HG03139 (cell line): ENCODE measurements around the gene ADGRF4.

ENCODE experiments used
- ATAC-seq: cut with Tn5 transposase; IDR thresholded peaks from one replicate; pipeline ENCODE4 v1.9.1; 2021; ENCODE audit not compliant: unreplicated experiment

Gene ADGRF4

DNA sequence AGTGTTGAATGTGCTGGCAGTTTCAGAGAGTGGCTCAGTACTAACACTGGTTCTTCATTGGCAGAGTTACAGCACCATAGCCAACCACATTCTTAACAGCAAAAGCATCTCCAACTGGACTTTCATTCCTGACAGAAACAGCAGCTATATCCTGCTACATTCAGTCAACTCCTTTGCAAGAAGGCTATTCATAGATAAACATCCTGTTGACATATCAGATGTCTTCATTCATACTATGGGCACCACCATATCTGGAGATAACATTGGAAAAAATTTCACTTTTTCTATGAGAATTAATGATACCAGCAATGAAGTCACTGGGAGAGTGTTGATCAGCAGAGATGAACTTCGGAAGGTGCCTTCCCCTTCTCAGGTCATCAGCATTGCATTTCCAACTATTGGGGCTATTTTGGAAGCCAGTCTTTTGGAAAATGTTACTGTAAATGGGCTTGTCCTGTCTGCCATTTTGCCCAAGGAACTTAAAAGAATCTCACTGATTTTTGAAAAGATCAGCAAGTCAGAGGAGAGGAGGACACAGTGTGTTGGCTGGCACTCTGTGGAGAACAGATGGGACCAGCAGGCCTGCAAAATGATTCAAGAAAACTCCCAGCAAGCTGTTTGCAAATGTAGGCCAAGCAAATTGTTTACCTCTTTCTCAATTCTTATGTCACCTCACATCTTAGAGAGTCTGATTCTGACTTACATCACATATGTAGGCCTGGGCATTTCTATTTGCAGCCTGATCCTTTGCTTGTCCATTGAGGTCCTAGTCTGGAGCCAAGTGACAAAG, 17.0 kb upstream of the ADGRF4 start:
- ATAC-seq = no peak

- no peak for ATAC-seq
Measured at GRCh38 chr6:47686411-47686810, 12.0 kb upstream of the ADGRF4 start.

DNA sequence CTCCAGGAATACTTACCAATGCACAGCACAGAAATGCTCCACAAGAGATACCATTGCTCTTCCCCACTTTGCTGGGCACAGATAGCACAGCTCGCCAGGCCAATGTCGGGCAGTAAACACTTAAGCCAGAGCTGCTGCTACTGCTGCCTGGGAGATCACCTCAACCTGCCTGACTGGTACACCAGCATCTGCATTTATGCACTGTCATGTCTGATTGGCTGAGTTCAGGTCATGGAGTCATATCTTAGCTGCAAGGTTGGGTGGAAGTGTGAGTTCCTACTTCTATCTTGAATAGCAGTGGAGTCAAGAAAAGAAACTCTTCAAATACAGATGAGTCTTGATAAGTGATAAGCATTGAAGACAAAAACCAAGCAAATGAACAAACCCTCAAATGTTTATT, 10.9 kb upstream of the ADGRF4 start:
- no peak for ATAC-seq

DNA sequence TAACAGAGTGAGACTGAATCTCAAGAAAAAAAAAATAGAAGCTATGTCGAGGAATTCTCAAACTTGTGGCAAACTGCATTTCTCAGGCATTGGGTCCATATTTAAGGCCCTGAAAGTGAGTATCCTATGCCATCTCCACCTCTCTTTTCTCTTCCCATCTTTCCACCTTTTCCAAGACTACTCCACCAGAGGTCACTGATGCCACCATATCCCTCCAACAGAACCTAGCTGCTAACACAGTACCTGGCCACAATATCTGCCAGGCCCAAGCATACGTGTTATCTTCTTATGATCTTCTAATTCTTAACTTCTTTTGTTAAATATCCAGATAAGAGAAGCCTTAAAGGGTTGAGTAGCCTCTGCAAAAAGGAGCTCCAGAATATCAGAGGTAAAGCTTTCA, 8.2 kb upstream of the ADGRF4 start:
- ATAC-seq = no peak

DNA sequence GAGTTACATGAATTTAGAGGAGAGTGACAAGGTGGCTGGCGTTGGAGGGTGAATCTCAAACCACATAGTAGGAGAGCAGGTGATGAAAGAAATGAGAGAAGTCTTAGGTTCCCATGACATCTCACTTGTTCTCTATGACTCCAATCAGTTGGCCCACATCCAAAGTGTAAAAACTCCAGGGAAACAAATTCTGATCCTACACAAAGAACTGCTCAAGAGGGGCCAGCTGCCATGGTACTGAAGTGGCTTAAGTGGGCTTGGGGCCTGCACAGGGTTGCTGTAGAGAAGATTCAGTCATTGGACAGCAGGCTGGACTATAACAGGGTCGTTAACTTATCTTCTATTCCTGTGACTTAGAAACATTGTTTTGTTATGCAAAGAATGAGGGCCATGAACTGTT, 7.6 kb upstream of the ADGRF4 start:
- ATAC-seq = no peak

DNA sequence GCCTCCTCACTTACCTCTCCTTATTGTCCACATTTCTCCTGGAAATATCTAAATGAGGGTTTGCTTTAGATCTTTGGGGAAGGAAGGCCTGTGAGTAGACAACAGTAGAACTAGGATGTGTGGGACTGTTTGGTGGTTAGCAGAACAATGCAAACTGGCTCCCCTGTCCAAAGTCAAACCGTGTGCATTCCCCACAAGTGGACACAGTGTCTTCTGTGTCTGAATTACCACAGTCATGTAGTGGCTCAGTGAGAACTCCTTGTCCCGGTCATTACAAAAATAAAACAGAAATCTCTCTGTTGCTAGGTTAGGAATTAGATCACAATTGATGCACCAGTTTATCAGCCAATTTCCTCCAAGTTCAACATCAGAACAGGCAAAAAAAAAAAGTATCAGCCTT, 455 bp upstream of the ADGRF4 start:
- ATAC-seq = no peak

DNA sequence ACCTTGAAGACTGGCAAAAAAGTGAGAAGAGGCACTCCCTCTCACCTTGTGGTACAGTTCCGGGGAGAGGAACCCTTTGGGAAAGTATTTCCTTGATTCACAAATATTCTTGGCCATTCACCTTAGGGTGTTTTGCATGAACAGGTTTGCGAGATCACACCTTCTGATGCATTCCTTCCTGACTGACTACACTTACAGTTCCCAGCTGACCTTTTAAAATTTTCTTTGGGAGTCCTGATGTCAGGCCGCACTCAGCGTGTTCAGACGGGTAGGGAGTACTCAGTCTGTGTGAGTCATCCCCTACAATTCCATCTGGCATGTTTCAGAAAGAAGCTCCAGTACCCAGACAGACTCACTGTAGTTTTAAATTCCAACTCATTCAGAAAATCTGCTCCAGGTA, 1.7 kb downstream of the ADGRF4 start:
- no peak for ATAC-seq

- no peak for ATAC-seq
Measured at GRCh38 chr6:47700596-47700995, 2.2 kb downstream of the ADGRF4 start.

DNA sequence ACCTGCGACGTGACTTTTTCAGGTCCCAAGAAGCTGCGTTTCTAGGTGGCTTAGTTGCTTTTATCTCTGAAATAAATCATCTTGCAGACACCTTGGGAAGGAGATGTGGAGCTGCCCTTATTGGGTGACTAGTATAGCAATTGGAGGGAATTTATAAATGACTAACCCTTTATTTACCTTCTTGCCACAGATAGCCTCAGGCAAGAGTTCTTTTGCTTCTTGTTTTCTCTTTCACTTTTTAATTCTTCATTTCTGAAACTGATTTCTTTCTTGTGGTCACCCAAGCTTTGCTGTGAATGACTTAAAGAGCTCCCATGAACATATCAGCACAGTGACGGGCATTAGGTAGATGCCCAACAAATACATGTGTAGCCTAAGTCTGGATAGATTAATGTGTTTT, 3.0 kb downstream of the ADGRF4 start:
- ATAC-seq = peak; percentile 93

DNA sequence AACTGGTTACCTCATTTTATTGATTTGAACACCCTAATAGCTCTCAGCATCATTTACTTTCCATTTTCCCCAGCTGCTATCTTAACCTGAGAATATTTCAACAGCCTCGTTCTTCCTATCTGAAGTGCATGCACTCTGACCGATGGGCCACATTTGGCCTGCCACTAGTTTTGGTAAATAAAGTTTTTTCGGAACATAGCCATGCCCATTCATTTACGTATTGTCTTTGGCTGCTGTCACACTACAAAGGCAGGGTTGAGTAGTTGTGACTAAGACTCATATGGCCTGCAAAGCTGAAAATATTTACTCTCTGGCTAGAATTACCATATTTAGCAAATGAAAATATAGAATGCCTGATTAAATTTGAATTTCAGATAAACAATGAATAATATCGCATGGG, 10.8 kb downstream of the ADGRF4 start:
- no peak for ATAC-seq

DNA sequence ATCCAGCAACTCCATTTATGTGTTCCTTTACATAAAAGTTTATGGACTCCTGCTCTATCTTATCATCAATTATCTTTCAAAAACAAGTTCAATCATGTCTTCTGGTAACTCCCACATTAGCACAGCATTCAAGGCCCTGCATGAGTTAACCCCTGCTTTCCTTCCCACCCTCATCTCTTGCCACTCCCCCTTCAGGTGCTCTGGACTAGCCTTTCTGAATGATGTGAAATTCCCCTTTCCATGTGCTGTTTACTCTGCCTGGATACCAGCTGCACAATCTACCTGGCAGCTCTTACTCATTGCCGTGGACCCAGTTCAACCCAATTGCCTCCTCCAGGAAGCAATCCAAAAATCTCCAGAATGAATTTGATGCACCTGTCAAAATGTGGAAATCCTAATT, 11.9 kb downstream of the ADGRF4 start:
- no peak for ATAC-seq

- ATAC-seq = no peak
Measured at GRCh38 chr6:47713200-47713599, 14.8 kb downstream of the ADGRF4 start.

DNA sequence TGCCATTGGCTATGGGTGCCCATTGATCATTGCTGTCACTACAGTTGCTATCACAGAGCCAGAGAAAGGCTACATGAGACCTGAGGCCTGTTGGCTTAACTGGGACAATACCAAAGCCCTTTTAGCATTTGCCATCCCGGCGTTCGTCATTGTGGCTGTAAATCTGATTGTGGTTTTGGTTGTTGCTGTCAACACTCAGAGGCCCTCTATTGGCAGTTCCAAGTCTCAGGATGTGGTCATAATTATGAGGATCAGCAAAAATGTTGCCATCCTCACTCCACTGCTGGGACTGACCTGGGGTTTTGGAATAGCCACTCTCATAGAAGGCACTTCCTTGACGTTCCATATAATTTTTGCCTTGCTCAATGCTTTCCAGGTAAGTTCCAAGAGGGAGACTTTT, 16.4 kb downstream of the ADGRF4 start:
- no peak for ATAC-seq

GRCh38 chr6:47715782-47716181, 17.4 kb downstream of the ADGRF4 start:
- ATAC-seq = no peak

GRCh38 chr6:47716207-47716606, 17.8 kb downstream of the ADGRF4 start:
- no peak for ATAC-seq

- no peak for ATAC-seq
Measured at GRCh38 chr6:47718571-47718970, 20.2 kb downstream of the ADGRF4 start.

GRCh38 chr6:47721189-47721588, 22.8 kb downstream of the ADGRF4 start:
- no peak for ATAC-seq

DNA sequence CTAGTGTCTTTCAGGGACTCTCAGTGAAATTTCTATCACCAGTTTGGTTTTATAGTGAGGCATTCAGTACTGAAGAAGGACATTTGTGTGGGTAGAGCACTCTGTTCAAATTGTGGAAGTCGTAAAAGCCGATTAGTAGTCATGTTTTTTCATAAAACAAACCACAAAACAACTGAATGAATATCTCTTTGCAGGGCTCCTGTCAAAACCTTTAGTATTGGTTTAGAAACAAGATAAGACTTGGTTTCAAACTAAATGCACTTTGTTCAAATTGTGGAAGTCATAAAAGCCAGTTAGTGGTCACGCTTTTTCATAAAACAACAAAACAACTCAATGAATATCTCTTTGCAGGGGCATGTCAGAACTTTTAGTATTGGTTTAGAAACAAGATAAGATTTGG, 23.8 kb downstream of the ADGRF4 start:
- peak; percentile 63 for ATAC-seq

DNA sequence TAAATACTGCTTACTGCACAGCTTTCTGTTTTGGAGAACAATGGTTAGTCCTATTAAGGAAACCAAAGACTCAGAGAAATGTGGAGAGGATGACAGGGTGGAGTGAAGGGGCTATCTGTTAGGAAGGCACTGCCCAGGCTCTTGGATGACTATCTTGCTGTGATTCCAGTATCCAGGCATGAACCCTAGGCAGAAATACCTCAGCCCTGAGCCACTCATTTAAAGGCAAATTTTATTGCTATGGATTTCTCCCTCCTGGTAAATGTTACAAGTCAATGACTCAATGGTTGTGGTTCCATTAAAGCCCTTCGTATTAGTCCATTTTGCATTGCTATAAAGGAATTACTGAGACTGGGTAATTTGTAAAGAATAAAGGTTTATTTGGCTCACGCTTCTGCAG, 25.9 kb downstream of the ADGRF4 start:
- ATAC-seq = no peak

DNA sequence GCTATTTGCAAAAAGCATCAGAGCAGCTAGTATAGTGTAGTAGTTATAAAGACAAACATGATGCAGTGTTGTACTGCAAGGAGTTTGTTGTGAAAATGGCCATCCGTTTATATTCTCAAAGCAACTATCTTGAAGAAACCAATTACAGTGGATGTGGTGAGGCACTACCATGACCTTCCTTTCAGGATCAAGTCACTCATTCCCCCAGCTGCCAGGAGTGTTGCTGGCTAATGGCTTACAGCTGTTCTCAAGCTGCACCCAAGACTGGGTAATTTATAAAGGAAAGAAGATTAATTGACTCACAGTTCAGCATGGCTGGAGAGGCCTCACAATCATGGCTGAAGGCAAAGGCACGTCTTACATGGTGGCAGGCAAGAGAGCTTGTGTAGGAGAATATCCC, 29.0 kb downstream of the ADGRF4 start:
- ATAC-seq = no peak

DNA sequence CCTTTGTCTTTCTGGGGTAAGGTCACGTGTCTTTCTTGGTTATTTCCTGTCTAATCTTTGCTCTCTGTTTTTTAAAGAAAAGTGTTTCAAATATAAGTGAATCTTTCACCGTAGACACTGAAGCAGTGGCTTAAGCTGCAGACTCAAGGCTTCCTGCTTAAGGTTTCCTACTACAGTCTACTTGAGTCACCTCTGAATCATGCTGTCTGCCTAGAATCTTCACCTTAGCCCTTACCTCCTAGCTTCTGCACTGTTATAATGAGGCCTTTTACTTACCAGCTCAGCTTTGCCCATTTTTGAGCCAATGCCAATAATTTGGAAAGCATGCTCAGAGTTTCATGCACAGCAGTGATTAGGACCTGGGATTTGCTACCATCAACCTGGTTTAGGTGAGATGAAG, 30.6 kb downstream of the ADGRF4 start:
- no peak for ATAC-seq

DNA sequence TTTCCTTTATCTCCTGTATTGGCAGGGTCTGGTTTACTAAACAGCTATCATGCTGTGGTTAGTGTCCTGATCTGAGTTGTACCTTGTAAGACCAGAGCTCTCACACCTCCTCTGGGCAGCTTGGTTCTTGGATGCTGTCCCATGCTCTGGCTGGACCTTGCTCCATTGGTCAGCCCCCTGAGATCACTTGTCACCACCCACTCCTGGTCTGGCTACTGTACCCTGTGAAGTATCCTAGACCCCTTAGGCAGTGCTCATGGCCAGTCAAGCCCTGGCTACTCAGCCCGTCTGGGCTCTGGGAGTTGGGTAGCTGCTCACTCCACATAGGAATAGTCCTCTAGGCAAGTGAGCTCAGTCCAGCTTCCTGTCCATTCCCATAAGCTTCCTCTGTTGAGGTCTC, 31.1 kb downstream of the ADGRF4 start:
- ATAC-seq = no peak

- ATAC-seq = peak; percentile 67
Measured at GRCh38 chr6:47733879-47734558, 35.6 kb downstream of the ADGRF4 start.
